K562 (cell line): Measurements from ENCODE around the gene EXOC4.
A peak's percentile ranks its signal among the peaks of the same experiment; 100 is the strongest.

ENCODE experiments used
- FOXJ3 ChIP-seq: sonication (generic); formaldehyde crosslinking; IDR thresholded peaks from 2 replicates; pipeline ENCODE4 v1.4.0; 2020; ENCODE audit warnings: mild to moderate bottlenecking, missing genetic modification reagents
- HNRNPL ChIP-seq: fragments of 200-400 bp; formaldehyde crosslinking; IDR thresholded peaks from 2 replicates; pipeline ENCODE4 v1.6.1; 2017; ENCODE audit warnings: low read depth, mild to moderate bottlenecking, low read length
- TF ChIP-seq, protein P1 (sequence below), 3 experiments: IDR thresholded peaks in 2 of 3; conservative IDR thresholded peaks in 1 of 3; 2 replicates each; pipeline ENCODE4 v1.5.1; 2011 to 2012; ENCODE audit warnings: low read length in 3 of 3, mild to moderate bottlenecking in 3 of 3, control low read depth in 2 of 3, improper control_type of control experiment in 1 of 3, inconsistent platforms in 1 of 3, low read depth in 1 of 3, mixed read lengths in 1 of 3, moderate library complexity in 1 of 3; ENCODE audit not compliant: insufficient read depth in 2 of 3

DNA sequence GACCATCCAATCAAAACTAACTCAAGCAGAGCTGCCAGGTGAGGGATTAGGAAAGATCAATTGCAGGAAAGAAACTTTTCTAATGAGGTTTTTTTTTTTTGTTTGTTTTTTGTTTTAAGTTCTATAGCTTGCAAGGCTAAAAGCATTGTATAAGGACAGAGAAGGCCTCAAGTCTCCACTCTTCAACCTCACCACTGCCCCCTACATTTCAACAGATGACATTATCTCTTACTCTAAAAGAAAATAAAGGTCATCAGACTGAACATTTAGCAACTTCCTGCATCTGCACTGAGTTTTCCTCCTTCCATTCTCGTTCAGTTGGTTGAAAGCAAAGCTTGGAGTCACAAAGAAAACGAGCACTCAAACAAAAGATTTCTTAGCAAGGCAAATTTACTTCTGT lies 45.2 kb upstream of the EXOC4 start:
- TF ChIP-seq, protein P1, sequence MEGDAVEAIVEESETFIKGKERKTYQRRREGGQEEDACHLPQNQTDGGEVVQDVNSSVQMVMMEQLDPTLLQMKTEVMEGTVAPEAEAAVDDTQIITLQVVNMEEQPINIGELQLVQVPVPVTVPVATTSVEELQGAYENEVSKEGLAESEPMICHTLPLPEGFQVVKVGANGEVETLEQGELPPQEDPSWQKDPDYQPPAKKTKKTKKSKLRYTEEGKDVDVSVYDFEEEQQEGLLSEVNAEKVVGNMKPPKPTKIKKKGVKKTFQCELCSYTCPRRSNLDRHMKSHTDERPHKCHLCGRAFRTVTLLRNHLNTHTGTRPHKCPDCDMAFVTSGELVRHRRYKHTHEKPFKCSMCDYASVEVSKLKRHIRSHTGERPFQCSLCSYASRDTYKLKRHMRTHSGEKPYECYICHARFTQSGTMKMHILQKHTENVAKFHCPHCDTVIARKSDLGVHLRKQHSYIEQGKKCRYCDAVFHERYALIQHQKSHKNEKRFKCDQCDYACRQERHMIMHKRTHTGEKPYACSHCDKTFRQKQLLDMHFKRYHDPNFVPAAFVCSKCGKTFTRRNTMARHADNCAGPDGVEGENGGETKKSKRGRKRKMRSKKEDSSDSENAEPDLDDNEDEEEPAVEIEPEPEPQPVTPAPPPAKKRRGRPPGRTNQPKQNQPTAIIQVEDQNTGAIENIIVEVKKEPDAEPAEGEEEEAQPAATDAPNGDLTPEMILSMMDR (IDR thresholded peaks at IDR 0.05 in 2 of 3, conservative IDR thresholded peaks at IDR 0.05 in 1 of 3; ENCODE audit: insufficient read depth in 2 of 3, low read depth in 1 of 3, low read length in 3 of 3): peak; percentile 54 to 66 (median 63); a peak in 5 of 6 replicates
- no peak for TF ChIP-seq FOXJ3
- no peak for TF ChIP-seq HNRNPL
